Measurements from ENCODE around the gene DNAJC1. TPM values are rescaled to one million over a fixed set of nuclear protein-coding genes. Genes with fewer than 3 reads are reported as not detected.

Gene DNAJC1
- total RNA-seq, 1 donor from 2014 or later: 12.0 TPM

DNA sequence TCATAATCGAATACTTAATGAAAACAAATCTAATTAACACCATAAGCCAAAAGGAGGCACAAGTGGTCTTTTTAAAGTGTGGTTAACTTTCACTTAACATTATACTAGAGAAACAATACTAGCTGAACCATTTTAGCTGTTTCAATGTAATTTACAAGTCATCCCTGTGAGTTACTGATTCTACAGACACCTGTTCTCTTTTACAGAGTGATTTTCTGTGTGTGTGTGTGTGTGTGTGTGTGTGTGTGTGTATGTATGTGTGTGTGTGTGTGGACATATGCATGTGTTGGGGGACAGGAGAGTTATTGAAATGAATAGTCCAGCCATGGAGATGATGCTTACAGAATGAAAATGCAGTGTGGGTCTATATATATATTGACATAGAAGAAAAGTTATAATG, 200.2 kb downstream of the DNAJC1 start:
- no peaks in the 10 kb centered on the region for H3K4me1 ChIP-seq
- intact Hi-C loops (cut with micrococcal nuclease): no loop called here
- TF ChIP-seq, protein P1, sequence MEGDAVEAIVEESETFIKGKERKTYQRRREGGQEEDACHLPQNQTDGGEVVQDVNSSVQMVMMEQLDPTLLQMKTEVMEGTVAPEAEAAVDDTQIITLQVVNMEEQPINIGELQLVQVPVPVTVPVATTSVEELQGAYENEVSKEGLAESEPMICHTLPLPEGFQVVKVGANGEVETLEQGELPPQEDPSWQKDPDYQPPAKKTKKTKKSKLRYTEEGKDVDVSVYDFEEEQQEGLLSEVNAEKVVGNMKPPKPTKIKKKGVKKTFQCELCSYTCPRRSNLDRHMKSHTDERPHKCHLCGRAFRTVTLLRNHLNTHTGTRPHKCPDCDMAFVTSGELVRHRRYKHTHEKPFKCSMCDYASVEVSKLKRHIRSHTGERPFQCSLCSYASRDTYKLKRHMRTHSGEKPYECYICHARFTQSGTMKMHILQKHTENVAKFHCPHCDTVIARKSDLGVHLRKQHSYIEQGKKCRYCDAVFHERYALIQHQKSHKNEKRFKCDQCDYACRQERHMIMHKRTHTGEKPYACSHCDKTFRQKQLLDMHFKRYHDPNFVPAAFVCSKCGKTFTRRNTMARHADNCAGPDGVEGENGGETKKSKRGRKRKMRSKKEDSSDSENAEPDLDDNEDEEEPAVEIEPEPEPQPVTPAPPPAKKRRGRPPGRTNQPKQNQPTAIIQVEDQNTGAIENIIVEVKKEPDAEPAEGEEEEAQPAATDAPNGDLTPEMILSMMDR (IDR thresholded peaks at IDR 0.05; ENCODE audit: borderline replicate concordance): no peak

GRCh38 chr10:21801609-21802008, 201.9 kb downstream of the DNAJC1 start:
- Histone ChIP-seq H3K4me1 (no peaks in the 10 kb centered on the region), H3K36me3 (peaks cover 23% of the 10 kb centered on the region), H3K27me3 (ENCODE audit: low read depth) (no peaks in the 10 kb centered on the region), H3K9me3 (replicated peaks) (peaks cover 4% of the 10 kb centered on the region), H3K4me3 (no peak overlapping the region), H3K27ac (replicated peaks) (no peak overlapping the region)
- intact Hi-C loops (cut with micrococcal nuclease): no loop called here
- DNase-seq: no peak
- TF ChIP-seq, protein P1 (IDR thresholded peaks at IDR 0.05; ENCODE audit: borderline replicate concordance): no peak

More for the DNA sequence above, 200.2 kb downstream of the DNAJC1 start:
- Histone ChIP-seq H3K27ac (replicated peaks) (no peak overlapping the region), H3K4me3 (no peak overlapping the region), H3K9me3 (replicated peaks) (peaks cover 4% of the 10 kb centered on the region), H3K36me3 (peaks cover 17% of the 10 kb centered on the region), H3K27me3 (ENCODE audit: low read depth) (no peaks in the 10 kb centered on the region)
- no peak for DNase-seq

- Histone ChIP-seq H3K27ac (replicated peaks) (peak overlapping the region; percentile 50), H3K27me3 (ENCODE audit: low read depth) (no peaks in the 10 kb centered on the region)
- TF ChIP-seq, protein P1 (IDR thresholded peaks at IDR 0.05; ENCODE audit: borderline replicate concordance): no peak
Observed at GRCh38 chr10:21797984-21798765, 205.4 kb downstream of the DNAJC1 start.

DNA sequence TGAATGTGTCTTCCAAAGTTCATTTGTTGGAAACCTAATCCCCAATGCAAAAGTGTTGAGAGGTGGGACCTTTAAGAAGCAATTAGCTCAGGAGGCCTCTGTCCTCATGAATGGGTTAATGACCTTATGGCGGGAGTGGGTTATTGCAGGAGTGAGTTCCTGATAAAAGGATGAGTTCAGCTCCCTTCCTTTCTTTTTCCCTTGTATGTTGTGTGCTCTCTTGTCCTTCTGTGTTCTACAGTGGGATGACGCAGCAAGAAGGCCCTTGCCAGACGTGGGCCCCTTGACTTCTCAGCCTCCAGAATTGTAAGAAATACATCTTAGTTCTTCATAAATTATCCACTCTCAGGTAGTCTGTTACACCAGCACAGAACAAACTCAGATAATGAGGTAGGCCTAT, 206.0 kb downstream of the DNAJC1 start:
- Histone ChIP-seq H3K9me3 (replicated peaks) (peaks cover 4% of the 10 kb centered on the region), H3K4me3 (no peak overlapping the region), H3K27ac (replicated peaks) (peak overlapping the region; percentile 50), H3K4me1 (no peaks in the 10 kb centered on the region), H3K27me3 (ENCODE audit: low read depth) (no peaks in the 10 kb centered on the region), H3K36me3 (peaks cover 22% of the 10 kb centered on the region)
- DNase-seq: no peak
- TF ChIP-seq, protein P1 (IDR thresholded peaks at IDR 0.05; ENCODE audit: borderline replicate concordance): no peak
- intact Hi-C loops (cut with micrococcal nuclease): no loop called here

More at GRCh38 chr10:21797984-21798765, 205.4 kb downstream of the DNAJC1 start:
- Histone ChIP-seq H3K9me3 (replicated peaks) (peaks cover 4% of the 10 kb centered on the region), H3K36me3 (peaks cover 23% of the 10 kb centered on the region), H3K4me3 (no peak overlapping the region), H3K4me1 (no peaks in the 10 kb centered on the region)
- no peak for DNase-seq
- intact Hi-C loops (cut with micrococcal nuclease): no loop called here

DNA sequence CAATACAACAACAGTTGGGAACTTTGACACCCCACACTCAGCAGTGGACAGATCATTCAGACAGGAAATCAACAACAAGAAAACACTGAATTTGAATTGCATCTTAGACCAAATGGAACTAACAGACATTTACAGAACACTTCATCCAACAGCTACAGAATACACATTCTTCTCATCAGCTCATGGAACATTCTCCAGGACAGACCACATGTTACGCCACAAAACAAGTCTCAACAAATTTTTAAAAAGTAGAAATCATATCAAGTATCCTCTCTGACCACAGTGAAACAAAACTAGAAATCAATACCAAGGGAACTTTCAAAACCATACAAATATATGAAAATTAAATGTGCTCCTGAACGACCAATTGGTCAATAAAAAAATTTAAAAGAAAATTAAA, 212.3 kb downstream of the DNAJC1 start:
- no peaks in the 10 kb centered on the region for H3K4me1 ChIP-seq
- no peaks in the 10 kb centered on the region for H3K36me3 ChIP-seq
- TF ChIP-seq, protein P1 (IDR thresholded peaks at IDR 0.05; ENCODE audit: borderline replicate concordance): no peak
- no peaks in the 10 kb centered on the region for H3K27me3 ChIP-seq (ENCODE audit: low read depth)
- no peak for DNase-seq
- intact Hi-C loops (cut with micrococcal nuclease): no loop called here
- no peak overlapping the region for H3K4me3 ChIP-seq
- peaks cover 21% of the 10 kb centered on the region for H3K9me3 ChIP-seq (replicated peaks)
- no peak overlapping the region for H3K27ac ChIP-seq (replicated peaks)
